PC-9 (cell line): ENCODE data around the gene HMGXB4.

Experiments
- EZH2 ChIP-seq: fragments of 200-600 bp; sonication (generic); IDR thresholded peaks from 2 replicates; pipeline ENCODE4 v1.8.0; 2017; ENCODE audit warnings: antibody characterized with exemption, low read depth
- TF ChIP-seq, protein P1 (sequence below): fragments of 200-600 bp; sonication (generic); conservative IDR thresholded peaks from 2 replicates; pipeline ENCODE4 v1.6.1; 2017; ENCODE audit warnings: mixed run types, antibody characterized with exemption, mild to moderate bottlenecking, moderate library complexity

DNA sequence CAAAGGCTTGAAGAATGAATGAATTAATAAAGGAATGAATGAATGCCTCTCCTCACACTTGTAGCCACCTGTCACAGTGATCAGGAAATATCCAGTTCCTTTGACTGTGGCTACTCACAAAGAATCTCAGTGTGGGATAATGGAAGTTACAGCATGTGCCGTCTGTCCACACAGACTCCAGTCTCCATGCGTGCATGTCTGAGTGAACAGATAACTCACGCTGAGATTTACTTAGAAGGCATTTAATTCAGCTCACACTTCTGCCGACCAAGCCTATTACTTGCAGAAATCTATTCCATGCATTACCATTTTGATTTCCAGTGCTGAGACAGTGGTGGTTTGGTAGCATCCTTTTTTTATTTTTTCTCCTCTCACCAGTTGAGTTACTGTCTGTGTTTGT lies 32.3 kb upstream of the HMGXB4 start:
- TF ChIP-seq, protein P1, sequence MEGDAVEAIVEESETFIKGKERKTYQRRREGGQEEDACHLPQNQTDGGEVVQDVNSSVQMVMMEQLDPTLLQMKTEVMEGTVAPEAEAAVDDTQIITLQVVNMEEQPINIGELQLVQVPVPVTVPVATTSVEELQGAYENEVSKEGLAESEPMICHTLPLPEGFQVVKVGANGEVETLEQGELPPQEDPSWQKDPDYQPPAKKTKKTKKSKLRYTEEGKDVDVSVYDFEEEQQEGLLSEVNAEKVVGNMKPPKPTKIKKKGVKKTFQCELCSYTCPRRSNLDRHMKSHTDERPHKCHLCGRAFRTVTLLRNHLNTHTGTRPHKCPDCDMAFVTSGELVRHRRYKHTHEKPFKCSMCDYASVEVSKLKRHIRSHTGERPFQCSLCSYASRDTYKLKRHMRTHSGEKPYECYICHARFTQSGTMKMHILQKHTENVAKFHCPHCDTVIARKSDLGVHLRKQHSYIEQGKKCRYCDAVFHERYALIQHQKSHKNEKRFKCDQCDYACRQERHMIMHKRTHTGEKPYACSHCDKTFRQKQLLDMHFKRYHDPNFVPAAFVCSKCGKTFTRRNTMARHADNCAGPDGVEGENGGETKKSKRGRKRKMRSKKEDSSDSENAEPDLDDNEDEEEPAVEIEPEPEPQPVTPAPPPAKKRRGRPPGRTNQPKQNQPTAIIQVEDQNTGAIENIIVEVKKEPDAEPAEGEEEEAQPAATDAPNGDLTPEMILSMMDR = no peak
- TF ChIP-seq EZH2 = no peak
